ENCODE measurements around the gene ANXA2. TPM values are rescaled to one million over a fixed set of nuclear protein-coding genes. Genes with fewer than 3 reads are reported as not detected.
A peak's percentile ranks its signal among the peaks of the same experiment; 100 is the strongest.

The ANXA2 gene
- total RNA-seq, 1 experiment from 2014 or later = 1,038 TPM

GRCh38 chr15:60408463-60408981 lies 10.7 kb upstream of the ANXA2 start:
- CTCF ChIA-PET = no interaction called here
- no TSS peak for BruUV-seq (replicated peaks)
- no peak for TF ChIP-seq EZH2 (IDR thresholded peaks at IDR 0.05; ENCODE audit: borderline replicate concordance, low read depth, low read length, poor library complexity, severe bottlenecking)
- TF ChIP-seq CTCF (conservative IDR thresholded peaks at IDR 0.05; ENCODE audit: low read depth, low read length) = no peak

GRCh38 chr15:60407415-60407805 lies 9.6 kb upstream of the ANXA2 start:
- no TSS peak for BruUV-seq (replicated peaks)
- ChIA-PET CTCF (no interaction called here), POLR2A (ENCODE audit: low non-redundant PET) (no interaction called here)
- Histone ChIP-seq H3K27me3 (replicated peaks; ENCODE audit: insufficient read depth, low read depth, low read length, poor library complexity) (no peaks in the 10 kb centered on the region), H3K27ac (ENCODE audit: low read depth, low read length, poor library complexity, severe bottlenecking) (no peak overlapping the region), H3K4me3 (ENCODE audit: low read depth, low read length, poor library complexity, severe bottlenecking) (no peak overlapping the region), H3K4me1 (ENCODE audit: insufficient read depth, low read length, poor library complexity, severe bottlenecking) (peaks cover 8% of the 10 kb centered on the region), H3K36me3 (ENCODE audit: insufficient read depth, low read length, poor library complexity, severe bottlenecking) (no peaks in the 10 kb centered on the region), H3K9me3 (ENCODE audit: low read depth, low read length, poor library complexity, severe bottlenecking) (no peaks in the 10 kb centered on the region)
- intact Hi-C loops (cut with micrococcal nuclease; ENCODE audit: unreplicated experiment) = no loop called here
- DNase-seq (ENCODE audit: low spot score) = peak; percentile 48
- TF ChIP-seq CTCF (conservative IDR thresholded peaks at IDR 0.05; ENCODE audit: low read depth, low read length) (no peak), EZH2 (IDR thresholded peaks at IDR 0.05; ENCODE audit: borderline replicate concordance, low read depth, low read length, poor library complexity, severe bottlenecking) (no peak)

More at GRCh38 chr15:60408463-60408981, 10.7 kb upstream of the ANXA2 start:
- no peaks in the 10 kb centered on the region for H3K27me3 ChIP-seq (replicated peaks; ENCODE audit: insufficient read depth, low read depth, low read length, poor library complexity)
- H3K4me1 ChIP-seq (ENCODE audit: insufficient read depth, low read length, poor library complexity, severe bottlenecking) = peaks cover 8% of the 10 kb centered on the region
- POLR2A ChIA-PET (ENCODE audit: low non-redundant PET) = no interaction called here
- intact Hi-C loops (cut with micrococcal nuclease; ENCODE audit: unreplicated experiment) = no loop called here
- H3K4me3 ChIP-seq (ENCODE audit: low read depth, low read length, poor library complexity, severe bottlenecking) = no peak overlapping the region
- no peaks in the 10 kb centered on the region for H3K9me3 ChIP-seq (ENCODE audit: low read depth, low read length, poor library complexity, severe bottlenecking)
- H3K27ac ChIP-seq (ENCODE audit: low read depth, low read length, poor library complexity, severe bottlenecking) = no peak overlapping the region
- DNase-seq (ENCODE audit: low spot score) = peak; percentile 48
- no peaks in the 10 kb centered on the region for H3K36me3 ChIP-seq (ENCODE audit: insufficient read depth, low read length, poor library complexity, severe bottlenecking)

- ChIA-PET POLR2A (ENCODE audit: low non-redundant PET) (no interaction called here), CTCF (no interaction called here)
- TF ChIP-seq EZH2 (IDR thresholded peaks at IDR 0.05; ENCODE audit: borderline replicate concordance, low read depth, low read length, poor library complexity, severe bottlenecking) = no peak
- TF ChIP-seq CTCF (conservative IDR thresholded peaks at IDR 0.05; ENCODE audit: low read depth, low read length) = no peak
- no peaks in the 10 kb centered on the region for H3K27me3 ChIP-seq (replicated peaks; ENCODE audit: insufficient read depth, low read depth, low read length, poor library complexity)
- no peak overlapping the region for H3K4me3 ChIP-seq (ENCODE audit: low read depth, low read length, poor library complexity, severe bottlenecking)
- H3K36me3 ChIP-seq (ENCODE audit: insufficient read depth, low read length, poor library complexity, severe bottlenecking) = no peaks in the 10 kb centered on the region
- H3K9me3 ChIP-seq (ENCODE audit: low read depth, low read length, poor library complexity, severe bottlenecking) = no peaks in the 10 kb centered on the region
- DNase-seq (ENCODE audit: low spot score) = no peak
- BruUV-seq (replicated peaks) = no TSS peak
- intact Hi-C loops (cut with micrococcal nuclease; ENCODE audit: unreplicated experiment) = no loop called here
- H3K4me1 ChIP-seq (ENCODE audit: insufficient read depth, low read length, poor library complexity, severe bottlenecking) = peaks cover 8% of the 10 kb centered on the region
- H3K27ac ChIP-seq (ENCODE audit: low read depth, low read length, poor library complexity, severe bottlenecking) = no peak overlapping the region
Observed at GRCh38 chr15:60406513-60407414, 9.0 kb upstream of the ANXA2 start.

All from A673 (cell line).